Calu3 (cell line): ENCODE data around the gene SP6. TPM values are rescaled to one million over a fixed set of nuclear protein-coding genes. Genes with fewer than 3 reads are reported as not detected.

Source experiments
- BruUV-seq: library from RNA; stranded (reverse); fragments of 400-500 nt; replicated peaks from 2 replicates; lab custom pipeline; 2021; lab: Mats Ljungman, UMichigan
- CTCF ChIA-PET: fragments of 300-600 bp; sonication (Branson Sonifier 250); formaldehyde crosslinking; loops from one replicate; lab custom pipeline; 2022; ENCODE audit warnings: antibody characterized with exemption; lab: Charles Lee
- DNase-seq: peaks from one replicate; pipeline ENCODE4 v3.0.0; 2022
- H3K27ac Mint-ChIP-seq: one replicate; pipeline ENCODE4 v1.8.0; 2022; ENCODE audit warnings: mixed read lengths; ENCODE audit not compliant: unreplicated experiment
- H3K27me3 Mint-ChIP-seq: one replicate; pipeline ENCODE4 v1.8.0; 2022; ENCODE audit warnings: mixed read lengths; ENCODE audit not compliant: unreplicated experiment
- H3K36me3 Mint-ChIP-seq: one replicate; pipeline ENCODE4 v1.8.0; 2022; ENCODE audit warnings: mild to moderate bottlenecking, moderate library complexity, mixed read lengths; ENCODE audit not compliant: insufficient read depth, unreplicated experiment
- H3K4me1 Mint-ChIP-seq: one replicate; pipeline ENCODE4 v1.8.0; 2022; ENCODE audit warnings: mild to moderate bottlenecking, low read depth, mixed read lengths; ENCODE audit not compliant: unreplicated experiment
- H3K4me3 Mint-ChIP-seq: one replicate; pipeline ENCODE4 v1.8.0; 2022; ENCODE audit warnings: mild to moderate bottlenecking, low read depth, moderate library complexity, mixed read lengths; ENCODE audit not compliant: unreplicated experiment
- H3K9me3 Mint-ChIP-seq: one replicate; pipeline ENCODE4 v1.8.0; 2022; ENCODE audit warnings: low read depth, mixed read lengths; ENCODE audit not compliant: unreplicated experiment
- CTCF ChIP-seq: fragments of 200-600 bp; IDR thresholded peaks from one replicate; pipeline ENCODE4 v1.8.0; 2022; ENCODE audit warnings: antibody characterized with exemption; ENCODE audit not compliant: unreplicated experiment
- intact Hi-C: fragments of 100-400 bp; cut with micrococcal nuclease; formaldehyde crosslinking; loops from one replicate; pipeline ENCODE4 v1.10.0; 2022; ENCODE audit not compliant: unreplicated experiment
- total RNA-seq: library from RNA; stranded (reverse); gene quantifications from 2 replicates; pipeline ENCODE4 v1.2.3, GENCODE V29; 2022

SP6 gene
- total RNA-seq, 1 experiment from 2014 or later, result 1.1 TPM

GRCh38 chr17:47803751-47804150 is 47.2 kb downstream of the SP6 start:
- H3K27me3 Mint-ChIP-seq, result peaks cover 41% of the 10 kb centered on the region
- H3K36me3 Mint-ChIP-seq, result peaks cover 13% of the 10 kb centered on the region
- CTCF ChIA-PET, result interaction anchor here (0.6 to 1.1 kb wide), 2 partner anchors 149 to 796 kb away, joined by 3 to 5 read pairs; no protein-coding TSS in a partner anchor
- H3K9me3 Mint-ChIP-seq, result no peaks in the 10 kb centered on the region
- no peak overlapping the region for H3K27ac Mint-ChIP-seq
- no peaks in the 10 kb centered on the region for H3K4me1 Mint-ChIP-seq
- no peak for DNase-seq
- intact Hi-C loops, result loop anchor here (2.0 kb wide), 1 partner anchor 105 kb away; no protein-coding TSS in a partner anchor
- H3K4me3 Mint-ChIP-seq, result no peak overlapping the region
- TF ChIP-seq CTCF, result no peak
- BruUV-seq, result no TSS peak

GRCh38 chr17:47803201-47803600 is 47.8 kb downstream of the SP6 start:
- Mint-ChIP-seq H3K27ac (no peak overlapping the region), H3K4me1 (no peaks in the 10 kb centered on the region), H3K9me3 (no peaks in the 10 kb centered on the region), H3K27me3 (peaks cover 45% of the 10 kb centered on the region), H3K36me3 (peaks cover 12% of the 10 kb centered on the region), H3K4me3 (no peak overlapping the region)
- no TSS peak for BruUV-seq
- CTCF ChIA-PET, result interaction anchor here (0.5 to 2.1 kb wide), 4 partner anchors 70 to 216 kb away, joined by 3 to 6 read pairs (median 4); partner anchors contain the start of gene TBX21
- intact Hi-C loops, result loop anchor here (2.0 kb wide), 1 partner anchor 104 kb away; no protein-coding TSS in a partner anchor
- TF ChIP-seq CTCF, result no peak
- no peak for DNase-seq

GRCh38 chr17:47802341-47803022 is 48.5 kb downstream of the SP6 start:
- H3K36me3 Mint-ChIP-seq, result peaks cover 6% of the 10 kb centered on the region
- no peak overlapping the region for H3K27ac Mint-ChIP-seq
- CTCF ChIA-PET, result interaction anchor here (0.5 to 2.1 kb wide), 4 partner anchors 29 to 216 kb away, joined by 3 to 6 read pairs (median 4); partner anchors contain the start of genes LRRC46, MRPL10 and TBX21
- no peaks in the 10 kb centered on the region for H3K4me1 Mint-ChIP-seq
- intact Hi-C loops, result loop anchor here (1.0 to 2.0 kb wide), 2 partner anchors 26 to 104 kb away; no protein-coding TSS in a partner anchor
- no TSS peak for BruUV-seq
- no peak overlapping the region for H3K4me3 Mint-ChIP-seq
- peak; percentile 83 for DNase-seq
- H3K9me3 Mint-ChIP-seq, result no peaks in the 10 kb centered on the region
- H3K27me3 Mint-ChIP-seq, result peaks cover 53% of the 10 kb centered on the region
- peak; percentile 75 for TF ChIP-seq CTCF

GRCh38 chr17:47801906-47802305 is 49.1 kb downstream of the SP6 start:
- H3K27me3 Mint-ChIP-seq, result peaks cover 58% of the 10 kb centered on the region
- no peaks in the 10 kb centered on the region for H3K36me3 Mint-ChIP-seq
- no TSS peak for BruUV-seq
- no peak overlapping the region for H3K27ac Mint-ChIP-seq
- DNase-seq, result no peak
- CTCF ChIA-PET, result interaction anchor here (0.6 to 2.1 kb wide), 3 partner anchors 29 to 147 kb away, joined by 3 to 6 read pairs (median 4); partner anchors contain the start of genes LRRC46, MRPL10 and TBX21
- H3K4me3 Mint-ChIP-seq, result no peak overlapping the region
- no peak for TF ChIP-seq CTCF
- intact Hi-C loops, result loop anchor here (1.0 to 2.0 kb wide), 2 partner anchors 26 to 103 kb away; no protein-coding TSS in a partner anchor
- no peaks in the 10 kb centered on the region for H3K4me1 Mint-ChIP-seq
- no peaks in the 10 kb centered on the region for H3K9me3 Mint-ChIP-seq
